Measurements from ENCODE around the gene GABRP. TPM values are rescaled to one million over a fixed set of nuclear protein-coding genes. Genes with fewer than 3 reads are reported as not detected.
"Not testable (repeated sequence)": the region's sequence is repeated elsewhere in the genome, so short reads cannot be mapped to it uniquely, and the experiment has no call there.

The GABRP gene
- total RNA-seq, 1 experiment from 2014 or later = not detected

DNA sequence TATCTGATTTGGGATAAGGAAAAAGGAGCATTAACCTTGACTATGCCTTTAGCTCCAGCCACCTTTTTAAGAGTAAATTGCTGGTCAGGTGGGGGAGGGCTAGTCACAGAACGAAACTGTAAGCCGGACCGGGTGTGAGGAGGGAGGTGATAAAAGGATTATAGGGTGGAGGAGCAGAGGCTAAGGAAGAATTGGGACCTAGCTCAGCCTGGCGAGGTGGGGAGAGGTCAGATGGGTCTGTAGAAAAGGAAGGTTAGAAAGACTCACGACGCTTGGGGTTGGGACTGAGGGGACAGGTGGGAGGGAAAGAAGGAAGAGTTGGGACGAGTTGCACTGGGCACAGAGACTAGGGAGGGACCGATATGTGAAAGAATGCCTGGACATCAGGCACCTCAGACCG, 17.7 kb upstream of the GABRP start:
- H3K4me1 ChIP-seq (ENCODE audit: control insufficient read depth, insufficient read depth, low read length); H3K4me3 ChIP-seq (ENCODE audit: low read depth in 2 of 2, low read length in 2 of 2); CTCF ChIA-PET; H3K36me3 ChIP-seq (ENCODE audit: control insufficient read depth, insufficient read depth, low read length); in situ Hi-C loops (cut with HindIII; ENCODE audit: low pct_unique_long_range_greater_than_20kb, low sequenced_read_pairs); H3K27me3 ChIP-seq (ENCODE audit: control insufficient read depth, insufficient read depth, low read length); DNase-seq (ENCODE audit: low read depth, low spot score); POLR2A ChIA-PET; intact Hi-C loops (cut with micrococcal nuclease; ENCODE audit: unreplicated experiment); BruUV-seq (replicated peaks); ATAC-seq; H3K9me3 ChIP-seq (ENCODE audit: control insufficient read depth, insufficient read depth, low read depth, low read length); H3K27ac ChIP-seq (ENCODE audit: low read length): not testable (repeated sequence)

DNA sequence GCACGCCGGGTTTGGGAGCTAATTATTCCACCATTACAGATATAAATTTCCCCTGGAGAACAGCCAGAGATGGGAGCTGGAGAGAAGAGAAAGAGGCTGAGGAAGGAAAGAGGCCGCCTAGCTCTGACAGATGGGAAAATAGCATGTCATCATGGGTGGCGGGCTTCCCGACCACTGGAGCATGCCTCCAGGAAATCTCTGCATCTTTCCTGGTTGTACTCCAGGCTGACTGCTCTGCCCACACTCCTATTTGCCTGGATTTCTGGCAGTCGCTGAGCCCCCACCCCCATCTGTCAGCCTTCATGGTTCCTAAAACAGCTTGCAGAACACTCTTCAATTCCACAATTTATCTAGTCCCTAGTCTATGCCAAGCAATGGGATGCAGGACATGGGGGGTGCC, 14.3 kb upstream of the GABRP start:
- ChIA-PET CTCF (no interaction called here), POLR2A (no interaction called here)
- Histone ChIP-seq H3K27ac (ENCODE audit: low read length) (no peak overlapping the region), H3K36me3 (ENCODE audit: control insufficient read depth, insufficient read depth, low read length) (no peaks in the 10 kb centered on the region), H3K27me3 (ENCODE audit: control insufficient read depth, insufficient read depth, low read length) (peaks cover 9% of the 10 kb centered on the region; the same call in 1 of the 2 replicates), H3K4me3 (ENCODE audit: low read depth in 2 of 2, low read length in 2 of 2) (no peak overlapping the region), H3K9me3 (ENCODE audit: control insufficient read depth, insufficient read depth, low read depth, low read length) (no peaks in the 10 kb centered on the region), H3K4me1 (ENCODE audit: control insufficient read depth, insufficient read depth, low read length) (no peaks in the 10 kb centered on the region)
- no peak for ATAC-seq
- DNase-seq (ENCODE audit: low read depth, low spot score) = no peak
- in situ Hi-C loops (cut with HindIII; ENCODE audit: low pct_unique_long_range_greater_than_20kb, low sequenced_read_pairs) = no loop called here
- TF ChIP-seq, protein P1, sequence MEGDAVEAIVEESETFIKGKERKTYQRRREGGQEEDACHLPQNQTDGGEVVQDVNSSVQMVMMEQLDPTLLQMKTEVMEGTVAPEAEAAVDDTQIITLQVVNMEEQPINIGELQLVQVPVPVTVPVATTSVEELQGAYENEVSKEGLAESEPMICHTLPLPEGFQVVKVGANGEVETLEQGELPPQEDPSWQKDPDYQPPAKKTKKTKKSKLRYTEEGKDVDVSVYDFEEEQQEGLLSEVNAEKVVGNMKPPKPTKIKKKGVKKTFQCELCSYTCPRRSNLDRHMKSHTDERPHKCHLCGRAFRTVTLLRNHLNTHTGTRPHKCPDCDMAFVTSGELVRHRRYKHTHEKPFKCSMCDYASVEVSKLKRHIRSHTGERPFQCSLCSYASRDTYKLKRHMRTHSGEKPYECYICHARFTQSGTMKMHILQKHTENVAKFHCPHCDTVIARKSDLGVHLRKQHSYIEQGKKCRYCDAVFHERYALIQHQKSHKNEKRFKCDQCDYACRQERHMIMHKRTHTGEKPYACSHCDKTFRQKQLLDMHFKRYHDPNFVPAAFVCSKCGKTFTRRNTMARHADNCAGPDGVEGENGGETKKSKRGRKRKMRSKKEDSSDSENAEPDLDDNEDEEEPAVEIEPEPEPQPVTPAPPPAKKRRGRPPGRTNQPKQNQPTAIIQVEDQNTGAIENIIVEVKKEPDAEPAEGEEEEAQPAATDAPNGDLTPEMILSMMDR (IDR thresholded peaks at IDR 0.05) = no peak
- TF ChIP-seq SIN3A (IDR thresholded peaks at IDR 0.05; ENCODE audit: borderline replicate concordance, insufficient read depth, low read depth, low read length) (no peak), POLR2AphosphoS5 (IDR thresholded peaks at IDR 0.05; ENCODE audit: low read depth, low read length) (no peak), REST (IDR thresholded peaks at IDR 0.05; ENCODE audit: insufficient read depth in 1 of 2, low read depth in 2 of 2, low read length in 1 of 2) (no peak), TCF7L2 (IDR thresholded peaks at IDR 0.05; ENCODE audit: low read depth, low read length) (no peak)
- intact Hi-C loops (cut with micrococcal nuclease; ENCODE audit: unreplicated experiment) = no loop called here
- no TSS peak for BruUV-seq (replicated peaks)

- BruUV-seq (replicated peaks) = no TSS peak
- ChIA-PET POLR2A (no interaction called here), CTCF (no interaction called here)
- in situ Hi-C loops (cut with HindIII; ENCODE audit: low pct_unique_long_range_greater_than_20kb, low sequenced_read_pairs) = no loop called here
- Histone ChIP-seq H3K36me3 (ENCODE audit: control insufficient read depth, insufficient read depth, low read length) (no peaks in the 10 kb centered on the region), H3K4me1 (ENCODE audit: control insufficient read depth, insufficient read depth, low read length) (no peaks in the 10 kb centered on the region), H3K4me3 (ENCODE audit: low read depth in 2 of 2, low read length in 2 of 2) (no peak overlapping the region), H3K27ac (ENCODE audit: low read length) (no peak overlapping the region), H3K9me3 (ENCODE audit: control insufficient read depth, insufficient read depth, low read depth, low read length) (no peaks in the 10 kb centered on the region), H3K27me3 (ENCODE audit: control insufficient read depth, insufficient read depth, low read length) (peaks cover 9% of the 10 kb centered on the region; the same call in 1 of the 2 replicates)
- no peak for TF ChIP-seq SIN3A (IDR thresholded peaks at IDR 0.05; ENCODE audit: borderline replicate concordance, insufficient read depth, low read depth, low read length)
- no peak for TF ChIP-seq TCF7L2 (IDR thresholded peaks at IDR 0.05; ENCODE audit: low read depth, low read length)
- TF ChIP-seq, protein P1 (IDR thresholded peaks at IDR 0.05) = no peak
- TF ChIP-seq REST (IDR thresholded peaks at IDR 0.05; ENCODE audit: insufficient read depth in 1 of 2, low read depth in 2 of 2, low read length in 1 of 2) = no peak
- TF ChIP-seq POLR2AphosphoS5 (IDR thresholded peaks at IDR 0.05; ENCODE audit: low read depth, low read length) = no peak
- DNase-seq (ENCODE audit: low read depth, low spot score) (no peak), ATAC-seq (no peak)
- intact Hi-C loops (cut with micrococcal nuclease; ENCODE audit: unreplicated experiment) = no loop called here
These were observed 13.6 kb upstream of the GABRP start for GRCh38 chr5:170769898-170770416.

All from Panc1 (cell line).